Stomach smooth muscle (tissue), 2 donors: Measurements from ENCODE around the gene UVSSA.
"Not testable (repeated sequence)": the region's sequence is repeated elsewhere in the genome, so short reads cannot be mapped to it uniquely, and the experiment has no call there.

ENCODE experiments used
- H3K27ac ChIP-seq: one replicate; pipeline ENCODE4 v1.7.0; 2013; ENCODE audit warnings: mild to moderate bottlenecking, low read length, inconsistent platforms
- H3K27me3 ChIP-seq, 2 donors: one replicate each; pipeline ENCODE4 v1.7.0; 2013; ENCODE audit warnings: low read length in 2 of 2; ENCODE audit not compliant: insufficient read depth in 2 of 2, control insufficient read depth in 1 of 2
- H3K36me3 ChIP-seq, 2 donors: one replicate each; pipeline ENCODE4 v1.7.0; 2013; ENCODE audit warnings: low read length in 2 of 2; ENCODE audit not compliant: control insufficient read depth in 2 of 2, insufficient read depth in 2 of 2
- H3K4me1 ChIP-seq: one replicate; pipeline ENCODE4 v1.7.0; 2013; ENCODE audit warnings: low read length; ENCODE audit not compliant: control insufficient read depth, insufficient read depth
- H3K4me3 ChIP-seq, 2 donors: one replicate each; pipeline ENCODE4 v1.7.0; 2013; ENCODE audit warnings: low read length in 2 of 2
- H3K9ac ChIP-seq, 2 donors: one replicate each; pipeline ENCODE4 v1.7.0; 2013; ENCODE audit warnings: low read length in 2 of 2, mild to moderate bottlenecking in 1 of 2
- H3K9me3 ChIP-seq, 2 donors: one replicate each; pipeline ENCODE4 v1.7.0; 2013; ENCODE audit warnings: low read length in 2 of 2; ENCODE audit not compliant: control insufficient read depth in 2 of 2
- donor health status: healthy.
- donor health status: Pancreatic carcinoma.

UVSSA gene

DNA sequence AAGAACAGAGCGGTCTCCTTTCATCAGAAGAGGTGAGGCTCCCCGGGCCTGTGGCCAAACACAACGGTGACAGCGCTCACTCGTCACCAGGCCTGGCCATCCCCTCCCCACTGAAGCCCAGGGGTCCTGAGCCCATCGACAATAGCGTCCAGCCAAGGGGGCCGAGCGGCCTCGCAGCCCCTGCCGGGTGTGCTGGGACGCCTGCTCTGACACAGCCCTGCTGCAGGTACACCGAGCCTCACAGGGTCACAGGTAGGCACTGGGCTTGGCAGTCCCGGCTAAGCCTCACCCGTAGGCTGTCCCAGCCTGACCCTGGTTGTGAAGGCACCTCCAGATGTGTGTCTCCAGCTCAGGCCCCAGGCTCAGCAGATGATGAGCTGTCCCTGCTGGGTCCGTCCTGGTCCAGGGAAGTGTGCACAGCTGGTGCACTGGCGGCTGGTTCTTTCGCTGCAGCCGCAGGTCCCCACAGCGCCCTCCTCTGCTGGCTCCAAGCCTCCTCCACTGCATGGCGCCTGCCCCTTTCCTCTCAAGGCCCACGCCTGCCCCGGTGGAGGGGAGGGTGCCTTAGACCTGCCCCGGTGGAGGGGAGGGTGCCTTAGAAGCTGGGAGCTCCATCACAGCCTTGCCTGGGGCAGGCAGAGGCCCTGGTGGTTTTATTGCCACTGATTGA is 21.5 kb downstream of the UVSSA start:
- Histone ChIP-seq H3K27me3 (no peaks in the 10 kb centered on the region), H3K36me3 (peaks cover 21 to 22% of the 10 kb centered on the region in 2 donors), H3K9me3 (no peaks in the 10 kb centered on the region), H3K4me1 (no peaks in the 10 kb centered on the region), H3K9ac (no peak overlapping the region), H3K27ac (no peak overlapping the region), H3K4me3 (no peak overlapping the region)

DNA sequence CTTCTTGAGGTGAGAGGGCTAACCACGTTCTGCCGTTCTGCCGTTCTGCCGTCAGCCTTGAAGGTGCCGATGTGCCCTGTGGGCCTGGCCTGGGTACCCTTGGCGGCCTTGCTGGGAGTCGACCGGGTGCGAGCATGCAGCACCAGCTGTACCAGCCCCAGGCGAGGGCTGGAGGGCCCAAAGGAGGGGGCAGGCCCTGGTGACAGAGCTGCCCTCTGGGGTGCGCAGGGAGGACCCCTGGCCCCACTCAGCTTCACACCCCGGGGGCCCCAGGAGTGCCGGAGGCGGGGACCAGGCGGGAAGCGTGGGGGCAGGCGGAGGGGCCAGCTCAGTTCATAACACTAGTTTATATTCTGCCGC is 22.1 kb downstream of the UVSSA start:
- no peak overlapping the region for H3K4me3 ChIP-seq
- no peak overlapping the region for H3K27ac ChIP-seq
- H3K27me3 ChIP-seq, result no peaks in the 10 kb centered on the region
- no peak overlapping the region for H3K9ac ChIP-seq
- H3K36me3 ChIP-seq, result peaks cover 21 to 22% of the 10 kb centered on the region in 2 donors
- H3K4me1 ChIP-seq, result no peaks in the 10 kb centered on the region
- no peaks in the 10 kb centered on the region for H3K9me3 ChIP-seq

DNA sequence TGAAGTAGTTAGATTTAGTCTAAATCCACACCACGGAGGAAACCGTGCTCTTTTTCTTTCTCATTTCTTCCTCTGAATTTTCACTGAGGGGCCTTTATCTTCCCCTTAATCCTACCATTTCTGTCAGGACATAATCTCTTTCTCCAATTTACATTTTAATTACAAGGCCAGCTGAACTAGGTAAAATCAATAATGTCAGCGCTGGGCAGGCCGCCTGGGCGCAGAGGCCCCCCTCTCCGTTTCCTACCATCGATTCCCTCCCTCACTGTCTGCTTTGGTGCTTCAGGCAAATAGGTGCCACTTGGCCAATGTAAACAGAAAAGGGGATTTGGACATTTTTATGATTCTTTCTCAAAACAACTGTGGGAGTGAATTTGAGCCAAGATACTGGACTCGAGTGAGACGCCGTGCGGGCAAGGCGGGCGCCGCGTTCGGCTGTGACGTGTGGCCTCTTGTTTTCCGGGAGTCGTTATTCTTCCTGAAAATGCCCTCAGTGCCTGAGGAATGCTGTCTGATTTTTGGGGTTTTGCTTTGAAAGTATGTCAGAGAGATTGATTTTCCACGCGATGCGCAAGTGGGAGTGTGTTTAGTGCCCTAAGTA is 22.6 kb downstream of the UVSSA start:
- Histone ChIP-seq H3K27me3 (no peaks in the 10 kb centered on the region), H3K4me1 (no peaks in the 10 kb centered on the region), H3K9me3 (no peaks in the 10 kb centered on the region), H3K4me3 (no peak overlapping the region), H3K9ac (no peak overlapping the region), H3K36me3 (peaks cover 21 to 22% of the 10 kb centered on the region in 2 donors), H3K27ac (no peak overlapping the region)

DNA sequence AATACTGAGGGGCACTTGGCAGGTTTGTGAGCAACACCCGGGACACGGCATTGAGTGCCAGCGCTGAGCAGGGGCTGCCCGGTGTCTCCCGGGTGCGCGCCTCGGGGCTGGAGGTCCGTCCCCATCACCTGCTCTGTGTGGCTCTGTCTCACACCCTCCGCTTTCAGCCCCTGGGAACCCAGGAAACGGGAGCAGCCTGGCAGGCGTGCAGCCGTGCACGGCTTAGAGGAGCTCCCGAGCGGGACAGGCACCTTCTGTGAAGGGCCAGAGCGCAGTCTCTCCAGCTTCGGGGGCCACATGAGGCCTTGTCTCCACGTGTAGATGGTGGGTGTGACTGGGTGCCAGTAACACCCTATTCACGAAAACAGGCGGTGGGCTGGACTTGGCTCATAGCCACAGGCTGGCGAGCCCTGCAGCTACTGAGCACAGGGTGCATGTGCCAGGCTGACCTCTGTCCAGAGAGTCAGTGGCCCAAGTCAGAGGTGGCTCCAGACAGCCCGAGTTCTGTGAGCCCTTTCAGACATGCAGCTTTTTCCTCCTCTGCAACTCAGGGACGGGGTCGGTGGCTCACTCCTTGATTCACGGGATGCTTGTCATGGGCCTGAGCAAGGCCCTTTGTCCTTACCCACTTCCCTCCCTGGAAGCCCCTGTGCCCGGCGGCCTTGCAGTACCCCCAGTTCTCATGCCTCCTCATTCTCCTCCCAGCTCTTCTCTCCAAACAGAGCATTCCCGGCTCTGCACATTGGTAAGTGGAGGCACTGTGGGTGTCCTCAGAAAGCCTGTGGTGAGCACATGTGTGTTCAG is 23.5 kb downstream of the UVSSA start:
- H3K4me3 ChIP-seq, result no peak overlapping the region
- no peaks in the 10 kb centered on the region for H3K9me3 ChIP-seq
- H3K9ac ChIP-seq, result no peak overlapping the region
- no peak overlapping the region for H3K27ac ChIP-seq
- H3K4me1 ChIP-seq, result no peaks in the 10 kb centered on the region
- no peaks in the 10 kb centered on the region for H3K27me3 ChIP-seq
- peaks cover 21 to 22% of the 10 kb centered on the region in 2 donors for H3K36me3 ChIP-seq

DNA sequence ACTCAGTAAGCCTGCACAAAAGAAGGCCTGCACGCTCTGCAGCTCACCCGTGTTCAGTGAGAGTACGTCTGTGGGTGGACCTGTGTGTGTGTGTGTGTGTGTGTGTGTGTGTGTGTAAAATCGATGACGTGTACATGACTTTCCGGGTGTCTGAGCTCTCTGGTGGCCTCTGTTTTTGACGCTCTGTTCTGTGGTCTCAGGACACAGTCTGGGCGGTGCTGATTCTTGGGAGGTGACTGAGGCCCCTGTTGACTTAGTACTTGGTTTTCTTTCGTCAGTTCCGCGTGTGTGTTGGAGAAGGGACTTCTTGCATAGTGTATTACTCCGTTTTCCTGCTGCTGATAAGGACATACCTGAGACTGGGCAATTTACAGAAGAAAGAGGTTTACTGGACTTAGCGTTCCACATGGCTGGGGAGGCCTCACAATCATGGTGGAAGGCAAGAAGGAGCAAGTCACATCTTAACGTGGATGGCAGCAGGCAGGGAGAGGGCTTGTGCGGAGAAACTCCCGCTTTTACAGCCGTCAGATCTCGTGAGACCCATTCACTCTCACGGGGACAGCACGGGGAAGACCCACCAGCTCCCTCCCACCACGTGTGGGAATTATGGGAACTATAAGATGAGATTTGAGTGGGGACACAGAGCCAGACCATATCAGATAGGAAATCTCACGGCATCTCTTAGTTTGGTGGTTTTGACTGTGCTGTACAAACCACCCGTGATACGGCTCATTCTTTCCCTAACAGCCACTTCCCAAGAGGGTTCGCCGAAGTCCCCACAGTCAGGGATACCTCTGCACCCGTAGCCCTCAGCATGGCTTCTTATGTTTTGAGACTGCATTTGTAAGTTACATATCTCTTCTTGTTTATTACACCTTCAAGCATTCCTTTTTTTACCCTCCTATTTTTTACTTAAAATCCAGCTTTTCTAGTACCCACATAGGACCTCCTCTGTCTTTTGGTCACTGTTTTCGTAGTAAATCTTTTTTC is 24.5 kb downstream of the UVSSA start:
- Histone ChIP-seq H3K4me3 (no peak overlapping the region), H3K27me3 (no peaks in the 10 kb centered on the region), H3K36me3 (peaks cover 18 to 21% of the 10 kb centered on the region in 2 donors), H3K9me3 (no peaks in the 10 kb centered on the region), H3K9ac (no peak overlapping the region), H3K27ac (no peak overlapping the region), H3K4me1 (no peaks in the 10 kb centered on the region)

DNA sequence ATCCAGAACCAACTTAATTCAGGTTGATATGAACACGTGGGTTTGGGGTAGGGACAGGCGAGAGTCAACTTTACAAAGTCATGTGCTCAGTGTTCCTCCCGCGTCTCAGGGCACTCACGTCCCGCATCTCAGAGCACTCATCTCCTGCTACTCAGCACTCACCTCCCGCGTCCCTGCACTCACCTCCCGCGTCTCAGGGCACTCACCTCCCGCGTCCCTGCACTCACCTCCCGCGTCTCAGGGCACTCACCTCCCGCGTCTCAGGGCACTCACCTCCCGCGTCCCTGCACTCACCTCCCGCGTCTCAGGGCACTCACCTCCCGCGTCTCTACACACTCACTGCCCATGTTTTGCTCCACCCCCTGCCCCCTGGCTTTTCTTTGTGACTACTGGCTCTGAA is 25.6 kb downstream of the UVSSA start:
- not testable (repeated sequence) for H3K4me1 ChIP-seq, H3K27me3 ChIP-seq, H3K9ac ChIP-seq, H3K4me3 ChIP-seq, H3K27ac ChIP-seq, H3K9me3 ChIP-seq
- H3K36me3 ChIP-seq, result peaks cover 16 to 25% of the 10 kb centered on the region in 2 donors

DNA sequence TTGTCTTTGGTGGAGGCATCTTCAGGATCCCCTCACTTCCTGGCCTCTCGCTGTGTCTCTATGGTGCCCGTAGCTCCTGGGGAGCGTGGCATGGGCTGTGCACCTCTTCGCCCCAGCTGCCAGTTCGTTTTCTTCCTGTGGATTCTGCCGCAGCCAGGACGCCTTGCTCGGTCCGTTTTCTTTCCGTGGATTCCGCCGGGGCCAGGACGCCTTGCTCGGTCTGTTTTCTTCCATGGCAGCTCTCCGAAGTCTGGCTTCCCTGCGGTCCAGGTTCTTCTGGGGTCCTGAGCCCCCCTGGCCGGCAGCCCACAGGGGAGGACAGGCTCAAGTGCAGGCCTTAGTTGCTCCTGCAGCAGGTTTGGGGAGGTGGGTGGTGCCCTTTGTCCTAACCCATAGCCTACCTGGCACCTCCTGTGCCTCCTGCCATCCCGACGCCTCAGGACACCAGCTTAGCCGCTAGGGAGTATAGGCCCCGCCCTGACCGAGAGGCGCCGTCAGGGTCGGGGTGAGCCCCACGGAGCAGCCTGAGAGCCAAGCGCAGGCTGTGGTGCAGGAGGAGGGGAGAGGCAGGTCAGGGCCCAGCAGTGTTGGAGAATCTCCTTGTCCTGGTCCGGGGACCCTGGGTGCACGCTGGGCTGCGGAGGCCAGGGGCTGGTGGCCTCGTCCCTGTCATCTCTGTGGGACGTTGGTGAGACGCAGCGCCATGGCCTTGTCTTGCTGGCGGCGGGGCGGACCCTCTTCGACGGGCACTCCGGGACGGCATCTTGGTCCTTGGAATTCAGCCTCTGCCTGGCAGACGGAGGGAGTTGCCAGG is 27.1 kb downstream of the UVSSA start:
- Histone ChIP-seq H3K9ac (no peak overlapping the region), H3K9me3 (no peaks in the 10 kb centered on the region), H3K4me1 (no peaks in the 10 kb centered on the region), H3K4me3 (no peak overlapping the region), H3K27me3 (no peaks in the 10 kb centered on the region), H3K27ac (no peak overlapping the region), H3K36me3 (peaks cover 13 to 23% of the 10 kb centered on the region in 2 donors)

DNA sequence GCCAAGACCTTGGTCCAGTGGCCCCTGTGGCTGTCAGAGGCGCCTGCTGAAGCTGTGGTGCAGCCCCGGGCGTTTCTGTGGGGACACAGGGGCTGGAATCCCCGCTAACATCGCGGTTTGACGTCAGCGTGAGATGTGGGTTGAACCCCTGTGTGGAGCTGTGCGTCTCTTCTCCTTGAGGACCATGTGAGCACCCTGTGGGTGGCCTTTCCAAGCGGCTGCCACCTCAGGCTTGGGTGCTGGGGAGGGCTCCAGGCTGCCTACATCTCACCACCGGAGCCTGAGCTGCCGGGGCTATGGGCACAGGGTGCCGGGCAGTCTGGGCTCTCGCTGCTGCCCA is 27.7 kb downstream of the UVSSA start:
- H3K36me3 ChIP-seq, result peaks cover 13 to 23% of the 10 kb centered on the region in 2 donors
- no peak overlapping the region for H3K9ac ChIP-seq
- H3K9me3 ChIP-seq, result no peaks in the 10 kb centered on the region
- H3K4me1 ChIP-seq, result no peaks in the 10 kb centered on the region
- H3K27ac ChIP-seq, result no peak overlapping the region
- no peaks in the 10 kb centered on the region for H3K27me3 ChIP-seq
- no peak overlapping the region for H3K4me3 ChIP-seq

DNA sequence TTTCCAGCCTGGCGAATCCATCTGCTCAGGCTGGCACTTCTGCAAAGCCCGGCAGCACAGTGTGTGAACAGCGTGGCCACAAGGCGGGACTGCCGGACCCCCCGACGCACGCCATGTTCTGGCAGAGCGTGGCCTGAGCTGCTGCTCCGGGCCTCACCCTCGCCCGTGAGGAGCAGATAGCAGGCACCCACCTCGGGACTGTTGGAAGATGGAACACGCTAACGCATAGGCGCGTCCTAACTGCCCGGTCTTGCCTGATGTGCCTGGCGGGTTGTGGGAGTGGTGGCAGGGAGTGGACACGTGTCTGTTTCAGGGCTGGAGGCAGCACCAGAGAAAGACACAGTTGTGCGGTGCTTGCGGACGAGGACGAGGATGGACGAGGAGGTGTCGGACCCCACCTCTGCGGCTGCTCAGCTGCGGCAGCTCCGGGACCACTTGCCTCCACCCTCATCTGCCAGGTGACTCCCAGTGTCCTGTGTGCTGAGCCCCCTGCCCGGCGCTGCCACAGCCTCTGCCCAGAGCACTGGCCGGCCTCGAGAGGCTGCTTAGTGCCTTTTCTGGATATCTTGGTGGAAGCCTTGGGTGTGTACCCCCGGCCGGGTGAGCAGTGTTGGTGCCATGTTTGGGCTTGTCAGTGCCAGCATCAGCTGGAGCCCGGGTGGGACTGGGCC is 28.2 kb downstream of the UVSSA start:
- no peaks in the 10 kb centered on the region for H3K9me3 ChIP-seq
- no peaks in the 10 kb centered on the region for H3K4me1 ChIP-seq
- no peak overlapping the region for H3K4me3 ChIP-seq
- no peak overlapping the region for H3K9ac ChIP-seq
- H3K36me3 ChIP-seq, result peaks cover 13 to 23% of the 10 kb centered on the region in 2 donors
- no peaks in the 10 kb centered on the region for H3K27me3 ChIP-seq
- no peak overlapping the region for H3K27ac ChIP-seq
